K562 (cell line): ENCODE data around the gene LPCAT3.

Experiments
- ARHGAP35 ChIP-seq: fragments of 450-650 bp; IDR thresholded peaks from 2 replicates; pipeline ENCODE4 v1.6.1; 2018; ENCODE audit not compliant: partially characterized antibody
- BRF1 ChIP-seq: IDR thresholded peaks from 3 replicates; pipeline ENCODE4 v1.6.1; 2011; ENCODE audit warnings: borderline replicate concordance, mild to moderate bottlenecking; ENCODE audit not compliant: insufficient read length; ENCODE audit errors: extremely low read depth
- EZH2 ChIP-seq: IDR thresholded peaks from 2 replicates; pipeline ENCODE4 v1.6.1; 2012; ENCODE audit warnings: low read depth, mild to moderate bottlenecking, inconsistent platforms, low read length, borderline replicate concordance
- KLF1 ChIP-seq: fragments of 450-650 bp; IDR thresholded peaks from 2 replicates; pipeline ENCODE4 v1.6.1; 2016; ENCODE audit warnings: missing genetic modification characterization, missing compliant biosample characterization
- MTF1 ChIP-seq: fragments of 250-450 bp; sonication (Bioruptor Pico); IDR thresholded peaks from 2 replicates; pipeline ENCODE4 v1.9.0; 2021; ENCODE audit warnings: moderate library complexity, mild to moderate bottlenecking, inconsistent platforms, borderline replicate concordance
- NR2C2 ChIP-seq, 2 experiments: fragments of 200-800 bp in 1 of 2; sonication (Bioruptor generic) in 1 of 2; sonication (generic) in 1 of 2; formaldehyde crosslinking in 1 of 2; IDR thresholded peaks; 2 replicates each; pipeline versions ENCODE4 v1.6.1 to v1.8.0; 2016 to 2022; ENCODE audit warnings: mild to moderate bottlenecking in 1 of 2, missing compliant biosample characterization in 1 of 2, missing genetic modification characterization in 1 of 2, missing genetic modification reagents in 1 of 2
- POLR2G ChIP-seq: fragments of 200-400 bp; formaldehyde crosslinking; IDR thresholded peaks from 2 replicates; pipeline ENCODE4 v1.6.1; 2017; ENCODE audit warnings: low read depth, mild to moderate bottlenecking, antibody characterized with exemption, low read length, moderate library complexity
- YY1 ChIP-seq, 3 experiments: IDR thresholded peaks; 2 replicates each; pipeline ENCODE4 v1.6.1; 2011; ENCODE audit warnings: low read length in 2 of 3, mild to moderate bottlenecking in 2 of 3, moderate library complexity in 2 of 3, borderline replicate concordance in 1 of 3, control low read depth in 1 of 3, low read depth in 1 of 3; ENCODE audit not compliant: insufficient read depth in 3 of 3, insufficient replicate concordance in 2 of 3, control insufficient read depth in 1 of 3, insufficient read length in 1 of 3; ENCODE audit errors: extremely low read depth in 1 of 3
- ZBTB8A ChIP-seq: fragments of 450-650 bp; IDR thresholded peaks from 2 replicates; pipeline ENCODE4 v1.6.1; 2018; ENCODE audit warnings: mild to moderate bottlenecking, moderate library complexity; ENCODE audit not compliant: partially characterized antibody
- ZFP36 ChIP-seq: fragments of 150-350 bp; IDR thresholded peaks from 2 replicates; pipeline ENCODE4 v1.6.1; 2018; ENCODE audit warnings: low read length, low read depth; ENCODE audit not compliant: partially characterized antibody
- ZFX ChIP-seq: sonication (generic); formaldehyde crosslinking; IDR thresholded peaks from 2 replicates; pipeline ENCODE4 v1.8.0; 2022; ENCODE audit warnings: mild to moderate bottlenecking, missing genetic modification reagents, moderate library complexity
- TF ChIP-seq, protein P1 (sequence below): fragments of 200-400 bp; formaldehyde crosslinking; IDR thresholded peaks from 2 replicates; pipeline ENCODE4 v1.6.1; 2017; ENCODE audit warnings: mild to moderate bottlenecking, low read depth, low read length, moderate library complexity
- TF ChIP-seq, protein P2 (sequence below), 3 experiments: IDR thresholded peaks in 2 of 3; conservative IDR thresholded peaks in 1 of 3; 2 replicates each; pipeline ENCODE4 v1.5.1; 2011 to 2012; ENCODE audit warnings: low read length in 3 of 3, mild to moderate bottlenecking in 3 of 3, control low read depth in 2 of 3, improper control_type of control experiment in 1 of 3, inconsistent platforms in 1 of 3, low read depth in 1 of 3, mixed read lengths in 1 of 3, moderate library complexity in 1 of 3; ENCODE audit not compliant: insufficient read depth in 2 of 3

DNA sequence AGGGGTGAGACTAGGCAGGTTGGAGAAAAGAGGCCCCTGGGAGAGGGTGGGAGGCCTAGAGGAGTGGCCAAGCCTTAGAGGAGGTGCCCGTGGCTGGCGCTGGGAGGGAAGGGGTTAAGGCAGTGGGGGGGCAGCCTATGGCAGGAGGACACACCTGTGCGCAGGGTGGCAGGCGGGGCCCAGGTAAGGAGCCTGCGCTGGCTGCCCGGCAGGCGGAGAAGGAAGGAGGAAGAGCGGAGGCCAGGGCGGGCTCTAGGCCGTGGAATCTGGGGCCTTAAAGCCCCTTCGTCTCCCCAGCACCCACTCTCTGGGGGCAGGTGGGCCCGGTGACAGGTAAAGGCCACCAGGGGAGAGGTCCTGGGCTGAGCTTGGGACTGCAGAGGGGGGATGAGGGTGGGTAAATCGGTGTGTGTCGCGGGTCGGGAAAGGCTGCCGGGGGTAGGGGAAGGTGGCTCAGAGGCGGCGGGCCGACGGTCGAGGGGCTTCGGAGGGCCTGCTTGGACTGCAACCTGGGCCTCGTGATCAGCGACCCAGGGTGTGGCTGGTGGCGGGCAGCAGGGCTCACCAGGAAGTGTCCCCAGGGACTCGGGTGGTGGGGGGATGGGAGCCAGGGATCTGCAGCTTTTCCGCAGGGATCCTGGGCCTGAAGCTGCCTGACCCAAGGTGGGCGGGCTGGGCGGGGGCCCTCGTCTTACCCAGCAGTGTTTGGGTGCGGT lies 55.1 kb downstream of the LPCAT3 start:
- 0 out of 2 replicates have a peak, but pooled peaks have one; percentile 23 for TF ChIP-seq POLR2G
- no peak for TF ChIP-seq ARHGAP35
- no peak for TF ChIP-seq EZH2
- TF ChIP-seq, protein P1, sequence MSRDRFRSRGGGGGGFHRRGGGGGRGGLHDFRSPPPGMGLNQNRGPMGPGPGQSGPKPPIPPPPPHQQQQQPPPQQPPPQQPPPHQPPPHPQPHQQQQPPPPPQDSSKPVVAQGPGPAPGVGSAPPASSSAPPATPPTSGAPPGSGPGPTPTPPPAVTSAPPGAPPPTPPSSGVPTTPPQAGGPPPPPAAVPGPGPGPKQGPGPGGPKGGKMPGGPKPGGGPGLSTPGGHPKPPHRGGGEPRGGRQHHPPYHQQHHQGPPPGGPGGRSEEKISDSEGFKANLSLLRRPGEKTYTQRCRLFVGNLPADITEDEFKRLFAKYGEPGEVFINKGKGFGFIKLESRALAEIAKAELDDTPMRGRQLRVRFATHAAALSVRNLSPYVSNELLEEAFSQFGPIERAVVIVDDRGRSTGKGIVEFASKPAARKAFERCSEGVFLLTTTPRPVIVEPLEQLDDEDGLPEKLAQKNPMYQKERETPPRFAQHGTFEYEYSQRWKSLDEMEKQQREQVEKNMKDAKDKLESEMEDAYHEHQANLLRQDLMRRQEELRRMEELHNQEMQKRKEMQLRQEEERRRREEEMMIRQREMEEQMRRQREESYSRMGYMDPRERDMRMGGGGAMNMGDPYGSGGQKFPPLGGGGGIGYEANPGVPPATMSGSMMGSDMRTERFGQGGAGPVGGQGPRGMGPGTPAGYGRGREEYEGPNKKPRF, result no peak
- TF ChIP-seq NR2C2 (CRISPR knock-in tag; IDR thresholded peaks at IDR 0.05), result no peak
- TF ChIP-seq NR2C2 (tag; IDR thresholded peaks at IDR 0.05), result no peak
- no peak for TF ChIP-seq MTF1 (CRISPR knock-in tag)
- TF ChIP-seq KLF1, result no peak
- no peak for TF ChIP-seq ZFX (CRISPR knock-in tag)
- TF ChIP-seq BRF1, result no peak
- TF ChIP-seq ZFP36, result no peak
- TF ChIP-seq ZBTB8A, result no peak
- no peak for TF ChIP-seq YY1 (IDR thresholded peaks at IDR 0.05; ENCODE audit: borderline replicate concordance in 1 of 3, control insufficient read depth in 1 of 3, extremely low read depth in 1 of 3, insufficient read depth in 3 of 3, insufficient read length in 1 of 3, insufficient replicate concordance in 2 of 3, low read depth in 1 of 3, low read length in 2 of 3)
- TF ChIP-seq, protein P2, sequence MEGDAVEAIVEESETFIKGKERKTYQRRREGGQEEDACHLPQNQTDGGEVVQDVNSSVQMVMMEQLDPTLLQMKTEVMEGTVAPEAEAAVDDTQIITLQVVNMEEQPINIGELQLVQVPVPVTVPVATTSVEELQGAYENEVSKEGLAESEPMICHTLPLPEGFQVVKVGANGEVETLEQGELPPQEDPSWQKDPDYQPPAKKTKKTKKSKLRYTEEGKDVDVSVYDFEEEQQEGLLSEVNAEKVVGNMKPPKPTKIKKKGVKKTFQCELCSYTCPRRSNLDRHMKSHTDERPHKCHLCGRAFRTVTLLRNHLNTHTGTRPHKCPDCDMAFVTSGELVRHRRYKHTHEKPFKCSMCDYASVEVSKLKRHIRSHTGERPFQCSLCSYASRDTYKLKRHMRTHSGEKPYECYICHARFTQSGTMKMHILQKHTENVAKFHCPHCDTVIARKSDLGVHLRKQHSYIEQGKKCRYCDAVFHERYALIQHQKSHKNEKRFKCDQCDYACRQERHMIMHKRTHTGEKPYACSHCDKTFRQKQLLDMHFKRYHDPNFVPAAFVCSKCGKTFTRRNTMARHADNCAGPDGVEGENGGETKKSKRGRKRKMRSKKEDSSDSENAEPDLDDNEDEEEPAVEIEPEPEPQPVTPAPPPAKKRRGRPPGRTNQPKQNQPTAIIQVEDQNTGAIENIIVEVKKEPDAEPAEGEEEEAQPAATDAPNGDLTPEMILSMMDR (IDR thresholded peaks at IDR 0.05 in 2 of 3, conservative IDR thresholded peaks at IDR 0.05 in 1 of 3; ENCODE audit: insufficient read depth in 2 of 3, low read depth in 1 of 3, low read length in 3 of 3), result no peak
